GM23338 (cell line): Measurements from ENCODE around the gene ROBO1.

Experiments used
- CTCF ChIP-seq, 2 experiments: fragments of 200-600 bp in 1 of 2; sonication (generic) in 1 of 2; conservative IDR thresholded peaks; 2 replicates each; pipeline versions ENCODE4 v1.5.1 to v1.6.1; 2016 to 2017; ENCODE audit warnings: antibody characterized with exemption in 2 of 2, low read depth in 2 of 2, mild to moderate bottlenecking in 2 of 2, moderate library complexity in 1 of 2
- ETS1 ChIP-seq: IDR thresholded peaks from 2 replicates; pipeline ENCODE4 v1.6.1; 2016; ENCODE audit warnings: antibody characterized with exemption
- EZH2 ChIP-seq: fragments of 200-600 bp; sonication (generic); IDR thresholded peaks from one replicate; pipeline ENCODE4 v1.8.0; 2017; ENCODE audit warnings: antibody characterized with exemption, mild to moderate bottlenecking, low read depth; ENCODE audit not compliant: unreplicated experiment
- EZH2phosphoT487 ChIP-seq: fragments of 200-600 bp; sonication (generic); IDR thresholded peaks from one replicate; pipeline ENCODE4 v1.8.1; 2018; ENCODE audit warnings: antibody characterized with exemption; ENCODE audit not compliant: unreplicated experiment
- JUNB ChIP-seq: IDR thresholded peaks from one replicate; pipeline ENCODE4 v1.6.1; 2016; ENCODE audit warnings: antibody characterized with exemption; ENCODE audit not compliant: unreplicated experiment
- POLR2AphosphoS5 ChIP-seq: IDR thresholded peaks from 2 replicates; pipeline ENCODE4 v1.6.1; 2016; ENCODE audit warnings: antibody characterized with exemption, low read depth
- REST ChIP-seq: IDR thresholded peaks from one replicate; pipeline ENCODE4 v1.6.1; 2018; ENCODE audit warnings: antibody characterized with exemption; ENCODE audit not compliant: unreplicated experiment
- ZNF114 ChIP-seq: fragments of 250-450 bp; sonication (Bioruptor Pico); IDR thresholded peaks from 2 replicates; pipeline ENCODE4 v1.5.0; 2020; ENCODE audit warnings: mild to moderate bottlenecking, moderate library complexity

- no peak for TF ChIP-seq CTCF (conservative IDR thresholded peaks at IDR 0.05; ENCODE audit: low read depth in 2 of 2)
- TF ChIP-seq EZH2 = no peak
- no peak for TF ChIP-seq ZNF114 (CRISPR knock-in tag)
- TF ChIP-seq EZH2phosphoT487 = no peak
- TF ChIP-seq JUNB = no peak
- TF ChIP-seq REST = no peak
- no peak for TF ChIP-seq ETS1
- TF ChIP-seq POLR2AphosphoS5 = no peak
Observed at GRCh38 chr3:78569804-78570203, 1198.0 kb downstream of the ROBO1 start.
